GM12878 (cell line): ENCODE data around the gene JMJD6. TPM values are rescaled to one million over a fixed set of nuclear protein-coding genes. Genes with fewer than 3 reads are reported as not detected.

ENCODE experiments used
- ATAC-seq: fragments of 200-7000 bp; cut with Tn5 transposase; 3 replicates; pipeline ENCODE4 v1.9.1; 2020; ENCODE audit warnings: mild to moderate bottlenecking, moderate library complexity
- BruUV-seq: library from RNA; stranded (reverse); fragments of 400-500 nt; replicated peaks from 2 replicates; lab custom pipeline; 2021; lab: Mats Ljungman, UMichigan
- CTCF ChIA-PET: fragments of 300-600 bp; sonication (Branson Sonifier 250); formaldehyde crosslinking; extraction: SDS; loops from one replicate; lab custom pipeline; 2021; ENCODE audit warnings: inconsistent platforms; lab: Yijun Ruan, JAX
- POLR2A ChIA-PET: fragments of 350-600 bp; formaldehyde crosslinking; extraction: SDS; loops from one replicate; lab custom pipeline; 2021; ENCODE audit warnings: inconsistent platforms; lab: Charles Lee
- RAD21 ChIA-PET: fragments of 300-600 bp; sonication (Branson Sonifier 250); formaldehyde crosslinking; loops from one replicate; lab custom pipeline; 2023; ENCODE audit warnings: antibody characterized with exemption; ENCODE audit not compliant: unreplicated experiment; lab: Charles Lee
- SMC1A ChIA-PET: fragments of 300-600 bp; sonication (Branson Sonifier 250); formaldehyde crosslinking; loops from one replicate; lab custom pipeline; 2023; ENCODE audit not compliant: unreplicated experiment, uncharacterized antibody; lab: Charles Lee
- DNase-seq: peaks from one replicate; pipeline ENCODE4 v3.0.0-alpha.2; 2011; ENCODE audit warnings: low read depth, low spot score
- FAIRE-seq: peaks from 3 replicates; lab custom pipeline; 2011; peaks lifted over from hg19 to GRCh38; lab: Jason Lieb, UNC
- H2AFZ ChIP-seq: 2 replicates; pipeline ENCODE4 v1.6.0; 2011; ENCODE audit warnings: low read depth, low read length, control low read depth; ENCODE audit not compliant: control insufficient read depth
- H3K27ac ChIP-seq: 2 replicates; pipeline ENCODE4 v1.5.1; 2011; ENCODE audit warnings: control low read depth; ENCODE audit not compliant: control insufficient read depth, insufficient read depth
- H3K27me3 ChIP-seq, 2 experiments: replicated peaks in 1 of 2; 2 replicates each; pipeline versions ENCODE4 v1.6.0 to v1.6.1; 2011; ENCODE audit warnings: low read length in 1 of 2; ENCODE audit not compliant: control insufficient read depth in 2 of 2, insufficient read depth in 2 of 2
- H3K36me3 ChIP-seq, 2 experiments: 2 replicates each; pipeline ENCODE4 v1.5.1; 2011; ENCODE audit warnings: low read length in 1 of 2; ENCODE audit not compliant: control insufficient read depth in 2 of 2, insufficient read depth in 2 of 2
- H3K4me1 ChIP-seq: 2 replicates; pipeline ENCODE4 v1.6.1; 2011; ENCODE audit warnings: mild to moderate bottlenecking, low read length, moderate library complexity, mixed read lengths; ENCODE audit not compliant: control insufficient read depth, insufficient read depth
- H3K4me2 ChIP-seq: 2 replicates; pipeline ENCODE4 v1.6.0; 2011; ENCODE audit warnings: control low read depth; ENCODE audit not compliant: control insufficient read depth, insufficient read depth
- H3K4me3 ChIP-seq: fragments of 200-600 bp; sonication (generic); 2 replicates; pipeline ENCODE4 v1.5.1; 2016
- H3K79me2 ChIP-seq: 2 replicates; pipeline ENCODE4 v1.6.0; 2011; ENCODE audit warnings: low read length; ENCODE audit not compliant: control insufficient read depth, insufficient read depth
- H3K9ac ChIP-seq: 2 replicates; pipeline ENCODE4 v1.8.0; 2011; ENCODE audit warnings: low read length, control low read depth, mixed read lengths; ENCODE audit not compliant: control insufficient read depth, insufficient read depth
- H3K9me3 ChIP-seq: replicated peaks from 3 replicates; pipeline ENCODE4 v1.5.1; 2011; ENCODE audit warnings: mild to moderate bottlenecking, low read length; ENCODE audit not compliant: control insufficient read depth, insufficient read depth
- H4K20me1 ChIP-seq: 2 replicates; pipeline ENCODE4 v1.6.0; 2011; ENCODE audit not compliant: control insufficient read depth, insufficient read depth
- ATF7 ChIP-seq: fragments of 450-650 bp; IDR thresholded peaks from 2 replicates; pipeline ENCODE4 v1.6.1; 2016; ENCODE audit warnings: low read depth, mild to moderate bottlenecking
- BCL3 ChIP-seq: IDR thresholded peaks from 2 replicates; pipeline ENCODE4 v1.6.1; 2011; ENCODE audit warnings: borderline replicate concordance, low read depth, mild to moderate bottlenecking, moderate library complexity, low read length; ENCODE audit not compliant: insufficient read depth, poor library complexity, severe bottlenecking
- CBX5 ChIP-seq: sonication (generic); IDR thresholded peaks from 2 replicates; pipeline ENCODE4 v1.6.1; 2016; ENCODE audit warnings: low read depth, moderate library complexity, mild to moderate bottlenecking, inconsistent platforms
- EED ChIP-seq: sonication (generic); IDR thresholded peaks from 2 replicates; pipeline ENCODE4 v1.6.1; 2016; ENCODE audit warnings: antibody characterized with exemption, low read depth
- FOXK2 ChIP-seq: fragments of 450-650 bp; IDR thresholded peaks from 2 replicates; pipeline ENCODE4 v1.6.1; 2017; ENCODE audit warnings: mild to moderate bottlenecking, moderate library complexity
- IKZF1 ChIP-seq: fragments of 450-650 bp; conservative IDR thresholded peaks from 2 replicates; pipeline ENCODE4 v1.6.1; 2017; ENCODE audit warnings: antibody characterized with exemption, mild to moderate bottlenecking
- IRF4 ChIP-seq: IDR thresholded peaks from 2 replicates; pipeline ENCODE4 v1.6.1; 2011; ENCODE audit warnings: low read depth, low read length
- NR2C2 ChIP-seq: IDR thresholded peaks from 2 replicates; pipeline ENCODE4 v1.6.1; 2011; ENCODE audit warnings: borderline replicate concordance, low read depth; ENCODE audit not compliant: control insufficient read depth, insufficient read length
- POLR2AphosphoS2 ChIP-seq: IDR thresholded peaks from 2 replicates; pipeline ENCODE4 v1.6.1; 2011; ENCODE audit warnings: low read depth, mild to moderate bottlenecking, low read length, improper control_type of control experiment, moderate library complexity
- POU2F2 ChIP-seq: IDR thresholded peaks from 3 replicates; pipeline ENCODE4 v1.6.1; 2011; ENCODE audit warnings: low read depth, mild to moderate bottlenecking, low read length, borderline replicate concordance
- RUNX3 ChIP-seq: IDR thresholded peaks from 2 replicates; pipeline ENCODE4 v1.6.1; 2012; ENCODE audit warnings: low read length, inconsistent platforms
- SMC3 ChIP-seq: IDR thresholded peaks from 2 replicates; pipeline ENCODE4 v1.6.1; 2011; ENCODE audit warnings: low read length, improper control_type of control experiment, borderline replicate concordance
- WRNIP1 ChIP-seq: IDR thresholded peaks from 2 replicates; pipeline ENCODE4 v1.6.1; 2011; ENCODE audit warnings: low read depth, low read length, improper control_type of control experiment, borderline replicate concordance
- ZBTB40 ChIP-seq: fragments of 450-650 bp; IDR thresholded peaks from 2 replicates; pipeline ENCODE4 v1.6.1; 2016; ENCODE audit warnings: mild to moderate bottlenecking, moderate library complexity, borderline replicate concordance
- ZNF207 ChIP-seq: fragments of 450-650 bp; IDR thresholded peaks from 2 replicates; pipeline ENCODE4 v1.6.1; 2014; ENCODE audit warnings: antibody characterized with exemption, mild to moderate bottlenecking, borderline replicate concordance
- WGBS: methylation state at CpG from one replicate; pipeline ENCODE4 v1.1.6; 2016; ENCODE audit warnings: low lambda C conversion rate; ENCODE audit not compliant: insufficient replicate concordance, insufficient coverage; ENCODE audit errors: missing lambda C conversion rate; 5-methylcytosine and 5-hydroxymethylcytosine counted together
- in situ Hi-C: fragments of 300-500 bp; cut with MboI; formaldehyde crosslinking; loops from 9 replicates; pipeline ENCODE4 v1.14.3; 2018; ENCODE audit warnings: mixed read lengths
- intact Hi-C: fragments of 100-400 bp; cut with micrococcal nuclease; formaldehyde crosslinking; loops from one replicate; pipeline ENCODE4 v1.14.2; 2022; ENCODE audit not compliant: unreplicated experiment
- polyA plus RNA-seq, 11 experiments: library from polyadenylated mRNA; depleted of rRNA in 4 of 11; unstranded in 6 of 11; stranded (reverse) in 5 of 11; fragments of >200 nt; fragmentation: Nextera tagmentation in 4 of 11; fragmentation: Illumina TruSeq in 1 of 11; extraction: Ambion mirVana in 4 of 11; extraction: Trizol in 1 of 11; gene quantifications; 1 replicate in 1 of 11; 2 replicates in 10 of 11; pipeline versions ENCODE4 v1.2.1 to v1.2.3, GENCODE V29; 2011 to 2016; ENCODE audit warnings: inconsistent platforms in 2 of 11, missing spikeins in 2 of 11, low read depth in 1 of 11
- total RNA-seq, 4 experiments: library from RNA; depleted of rRNA in 3 of 4; stranded (reverse); fragments of >200 nt in 3 of 4; fragmentation: Illumina TruSeq in 1 of 4; extraction: Trizol in 1 of 4; gene quantifications; 2 replicates each; pipeline versions ENCODE4 v1.2.1 to v1.2.3, GENCODE V29; 2013 to 2021

The JMJD6 gene
- total and polyA plus RNA-seq, 10 of the 15 experiments (the other 5 are each of a cell fraction or from before 2014, with no cell fraction given) = 1.2 to 36.0 (median 22.2) TPM

- Histone ChIP-seq H3K79me2 (no peaks in the 10 kb centered on the region), H2AFZ (no peak overlapping the region), H3K27me3 (peaks cover 0 to 5% of the 10 kb centered on the region in 2 experiments; a peak in 2 of 4 replicates), H3K27ac (no peak overlapping the region), H3K36me3 (no peaks in the 10 kb centered on the region), H3K9me3 (no peaks in the 10 kb centered on the region; the same call in 2 of the 3 replicates), H3K4me1 (peaks cover 5% of the 10 kb centered on the region), H3K4me3 (no peak overlapping the region), H3K4me2 (no peak overlapping the region), H4K20me1 (no peaks in the 10 kb centered on the region), H3K9ac (no peak overlapping the region)
- FAIRE-seq (no peak), DNase-seq (no peak), ATAC-seq (no peak)
- CTCF ChIA-PET = interaction anchor here (1.0 kb wide), 1 partner anchor 381 kb away, joined by 3 read pairs; no protein-coding TSS in a partner anchor
- 46% methylated on average over 6 of the region's 6 CpGs for WGBS
- in situ Hi-C loops (no loop called here), intact Hi-C loops (no loop called here)
- POLR2A ChIA-PET = no interaction called here
- no TSS peak for BruUV-seq
- TF ChIP-seq WRNIP1 (no peak), FOXK2 (no peak), POU2F2 (no peak), ZBTB40 (no peak), ZNF207 (no peak), POLR2AphosphoS2 (no peak), IKZF1 (no peak), IRF4 (no peak), RUNX3 (no peak), NR2C2 (no peak), EED (no peak), SMC3 (no peak), CBX5 (no peak), BCL3 (no peak), ATF7 (no peak)
- SMC1A ChIA-PET = no interaction called here
- RAD21 ChIA-PET = no interaction called here
Observed at GRCh38 chr17:76675648-76676047, 50.8 kb downstream of the JMJD6 start.
